Stimulated activated CD4-positive, alpha-beta T cell treated with anti-CD3 and anti-CD28 coated beads, Interleukin-4, amount 100 ng/mL, for 4 hours (primary cell): Measurements from ENCODE around the gene NFASC.

Source experiments
- DNase-seq, 2 experiments: peaks; one replicate each; pipeline ENCODE4 v3.0.0-alpha.2; 2020

Gene NFASC

GRCh38 chr1:204961765-204962419 lies 91.2 kb downstream of the NFASC start:
- no peak for DNase-seq

GRCh38 chr1:204962742-204963632 lies 92.3 kb downstream of the NFASC start:
- no peak for DNase-seq

- no peak for DNase-seq
Observed at GRCh38 chr1:204967451-204967850, 96.8 kb downstream of the NFASC start.

- DNase-seq: no peak
Observed at GRCh38 chr1:204968135-204968534, 97.5 kb downstream of the NFASC start.

- DNase-seq: no peak
Observed at GRCh38 chr1:204968951-204969350, 98.3 kb downstream of the NFASC start.

GRCh38 chr1:204970937-204971336 lies 100.3 kb downstream of the NFASC start:
- DNase-seq: no peak

GRCh38 chr1:204971517-204972336 lies 101.1 kb downstream of the NFASC start:
- DNase-seq: no peak

- DNase-seq: no peak
Observed at GRCh38 chr1:204972426-204972825, 101.8 kb downstream of the NFASC start.

- DNase-seq: no peak
Observed at GRCh38 chr1:204973449-204973848, 102.8 kb downstream of the NFASC start.

GRCh38 chr1:204974327-204974726 lies 103.7 kb downstream of the NFASC start:
- no peak for DNase-seq

GRCh38 chr1:204975021-204975420 lies 104.4 kb downstream of the NFASC start:
- no peak for DNase-seq

GRCh38 chr1:204975568-204976235 lies 105.0 kb downstream of the NFASC start:
- DNase-seq: peak; percentile 23 to 42

- no peak for DNase-seq
Observed at GRCh38 chr1:204976646-204977045, 106.0 kb downstream of the NFASC start.

- no peak for DNase-seq
Observed at GRCh38 chr1:204977318-204977717, 106.7 kb downstream of the NFASC start.

- no peak for DNase-seq
Observed at GRCh38 chr1:204978782-204979181, 108.1 kb downstream of the NFASC start.

- no peak for DNase-seq
Observed at GRCh38 chr1:204979306-204979705, 108.6 kb downstream of the NFASC start.

GRCh38 chr1:204979891-204980649 lies 109.4 kb downstream of the NFASC start:
- no peak for DNase-seq

GRCh38 chr1:204980840-204981405 lies 110.3 kb downstream of the NFASC start:
- no peak for DNase-seq

GRCh38 chr1:204983136-204983535 lies 112.5 kb downstream of the NFASC start:
- no peak for DNase-seq

GRCh38 chr1:204983881-204984280 lies 113.2 kb downstream of the NFASC start:
- no peak for DNase-seq

- no peak for DNase-seq
Observed at GRCh38 chr1:204984499-204984898, 113.8 kb downstream of the NFASC start.

- no peak for DNase-seq
Observed at GRCh38 chr1:204986181-204986580, 115.5 kb downstream of the NFASC start.
